GM12873 (cell line): Measurements from ENCODE around the gene TAMALIN.

Experiments used
- CTCF ChIP-seq: IDR thresholded peaks from 2 replicates; pipeline ENCODE4 v1.5.1; 2012; ENCODE audit warnings: low read depth, mild to moderate bottlenecking, moderate library complexity, low read length, control low read depth; ENCODE audit not compliant: insufficient read depth; ENCODE audit errors: missing control alignments

Gene TAMALIN

GRCh38 chr12:52006726-52007157 is at the start of gene TAMALIN:
Gene TAMALIN (plus strand): TSS chr12:52006946. CDS start chr12:52007020, 74 bp downstream.
- TF ChIP-seq CTCF = no peak

DNA sequence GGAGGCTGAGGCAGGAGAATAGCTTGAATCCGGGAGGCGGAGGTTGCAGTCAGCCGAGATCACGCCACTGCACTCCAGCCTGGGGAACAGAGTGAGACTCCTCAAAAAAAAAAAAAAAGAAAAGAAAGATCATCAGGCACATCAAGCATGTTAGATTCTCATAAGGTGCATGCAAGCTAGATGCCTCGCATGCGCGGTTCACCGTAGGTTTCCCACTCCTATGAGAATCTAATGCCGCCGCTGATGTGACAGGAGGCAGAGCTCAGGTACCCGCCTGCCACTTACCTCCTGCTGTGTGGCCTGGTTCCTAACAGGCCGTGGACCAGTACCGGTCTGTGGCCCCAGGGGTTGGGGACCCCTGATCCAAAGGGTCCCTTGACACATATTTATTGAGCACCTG is 48.2 kb upstream of the TAMALIN start:
- TF ChIP-seq CTCF = no peak

DNA sequence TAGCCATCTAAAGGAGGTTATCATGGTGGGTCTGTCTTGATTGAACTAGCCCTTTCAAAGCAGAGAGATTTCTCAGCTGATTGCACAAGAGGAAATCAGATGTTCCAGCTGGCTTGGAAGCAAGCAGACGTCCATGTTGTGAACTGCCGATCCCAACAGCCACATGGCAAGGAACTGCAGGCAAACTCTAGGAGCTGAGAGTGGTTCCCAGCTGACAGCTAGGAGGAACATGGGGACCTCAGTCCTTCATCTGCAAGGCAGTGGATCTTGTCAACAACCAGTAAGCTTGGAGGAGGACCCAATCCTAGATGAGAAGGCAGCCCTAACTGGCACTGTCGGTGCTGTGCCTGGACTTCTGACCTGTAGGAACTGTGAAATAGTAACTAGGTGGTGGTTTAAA is 47.5 kb upstream of the TAMALIN start:
- TF ChIP-seq CTCF = no peak

DNA sequence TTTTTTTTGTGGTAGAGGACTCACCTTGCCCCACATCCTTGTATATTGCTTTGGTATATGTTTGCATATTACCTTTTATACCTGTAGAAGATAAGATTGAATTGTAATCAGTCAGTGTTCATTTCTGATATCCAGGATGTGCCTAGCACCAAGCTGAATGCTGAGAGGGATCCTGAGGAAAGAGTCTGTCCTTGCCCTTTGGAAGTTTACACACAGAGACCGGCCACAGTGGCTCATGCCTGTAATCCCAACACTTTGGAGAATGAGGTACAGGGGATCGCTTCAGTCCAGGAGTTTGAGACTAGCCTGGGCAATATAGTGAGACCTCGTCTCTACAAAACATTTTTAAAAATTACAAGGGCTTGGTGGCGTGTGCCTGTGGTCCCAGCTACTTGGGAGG is 46.8 kb upstream of the TAMALIN start:
- no peak for TF ChIP-seq CTCF

DNA sequence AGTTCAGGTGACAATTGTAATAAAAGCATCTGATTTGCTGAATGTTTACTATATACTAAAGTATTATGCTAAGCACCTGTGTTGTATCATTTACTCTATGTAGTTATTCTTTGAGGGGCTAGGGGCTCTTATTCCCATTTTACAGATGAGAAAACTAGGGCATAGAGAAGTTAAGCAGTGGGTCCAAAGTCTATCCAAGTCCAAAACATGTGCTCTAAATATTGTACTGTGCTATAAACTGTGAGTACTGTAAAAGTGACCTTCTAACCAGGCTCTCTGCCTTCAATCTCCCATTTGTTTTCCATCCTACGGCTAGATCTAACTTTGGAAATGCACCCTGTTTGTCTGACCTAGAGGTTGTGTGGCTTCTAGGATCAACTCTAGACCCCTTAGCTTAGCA is 46.3 kb upstream of the TAMALIN start:
- no peak for TF ChIP-seq CTCF

DNA sequence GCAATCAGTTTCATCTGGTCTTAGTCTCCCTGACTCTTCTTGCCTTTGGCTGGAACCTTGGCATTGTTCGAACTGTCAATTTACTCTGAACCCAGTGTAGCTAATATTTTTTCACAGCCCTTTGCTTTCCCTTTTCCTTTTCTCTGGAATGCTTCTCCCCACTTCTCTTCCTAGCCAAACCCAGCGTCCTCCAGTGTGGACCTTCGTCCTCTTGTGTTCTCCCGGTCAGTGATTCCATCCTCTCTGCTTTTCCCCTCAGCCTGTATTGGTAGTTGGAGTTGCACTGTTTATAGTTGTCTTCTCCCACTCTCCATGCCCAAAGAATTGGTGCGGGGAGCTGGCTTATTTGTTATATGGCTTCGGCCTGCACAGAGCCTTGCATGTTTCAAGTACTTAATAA is 45.9 kb upstream of the TAMALIN start:
- TF ChIP-seq CTCF = no peak

DNA sequence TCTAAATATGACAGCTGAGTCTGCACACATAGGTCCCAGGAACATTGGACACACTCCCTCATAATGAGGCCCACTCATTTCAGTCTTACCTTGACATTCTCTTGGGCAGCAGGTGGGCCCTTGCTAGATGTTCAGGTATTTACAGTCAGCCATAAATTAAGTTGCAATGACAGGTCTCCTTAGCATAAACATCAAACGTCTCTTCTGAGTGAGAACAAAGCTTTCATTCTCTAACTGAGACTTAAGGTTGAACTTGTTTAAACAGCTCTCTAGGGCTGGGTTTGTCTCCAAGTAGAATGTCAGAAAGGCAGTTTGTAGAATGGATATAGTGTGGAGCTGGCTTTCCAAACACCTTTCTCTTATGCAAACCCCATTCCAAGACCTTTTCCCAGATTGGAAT is 44.9 kb upstream of the TAMALIN start:
- no peak for TF ChIP-seq CTCF

GRCh38 chr12:51962737-51963136 is 44.0 kb upstream of the TAMALIN start:
- no peak for TF ChIP-seq CTCF
